Measurements from ENCODE around the gene HYAL3. TPM values are rescaled to one million over a fixed set of nuclear protein-coding genes. Genes with fewer than 3 reads are reported as not detected.
A peak's percentile ranks its signal among the peaks of the same experiment; 100 is the strongest.

HYAL3 gene
- total RNA-seq, 5 donors from 2014 or later (not counting 1 experiment from before 2014, with no cell fraction given), result 2.6 to 6.2 (median 3.9) TPM

GRCh38 chr3:50338965-50339364 is 39.8 kb upstream of the HYAL3 start:
- no peak for ATAC-seq (replicated peaks in 1 of 4)
- H3K27ac ChIP-seq (ENCODE audit: low read length), result peak overlapping the region; percentile 97
- no peak for DNase-seq
- no peaks in the 10 kb centered on the region for H3K9me3 ChIP-seq
- peaks cover 29 to 85% of the 10 kb centered on the region in 2 experiments for H3K4me1 ChIP-seq (ENCODE audit: control insufficient read depth in 1 of 2, extremely low read depth in 1 of 2, insufficient read depth in 2 of 2, low read length in 2 of 2)
- 31% methylated on average over 4 of the region's 5 CpGs for WGBS (ENCODE audit: insufficient coverage)
- peaks cover 57 to 66% (median 60%) of the 10 kb centered on the region in 3 donors for H3K4me1 Mint-ChIP-seq
- H3K36me3 ChIP-seq (ENCODE audit: control insufficient read depth in 2 of 2, extremely low read depth in 1 of 2, insufficient read depth in 1 of 2, low read length in 1 of 2), result peaks cover 0 to 10% of the 10 kb centered on the region in 2 donors
- ChIA-PET CTCF (interaction anchor here in 1 of 2 donors (0.7 to 1.4 kb wide), 2 partner anchors 40 to 173 kb away, joined by 4 to 7 read pairs; partner anchors contain the start of genes HYAL3 and NAA80), POLR2A (no interaction called here)
- H3K36me3 Mint-ChIP-seq, result no peaks in the 10 kb centered on the region
- H3K9me3 Mint-ChIP-seq, result no peaks in the 10 kb centered on the region
- no peaks in the 10 kb centered on the region for H3K27me3 ChIP-seq (replicated peaks in 1 of 2; ENCODE audit: control insufficient read depth in 2 of 2, extremely low read depth in 1 of 2, insufficient read depth in 2 of 2, low read length in 1 of 2)
- peak overlapping the region; percentile 93 to 95 for H3K27ac Mint-ChIP-seq
- no peaks in the 10 kb centered on the region for H3K27me3 Mint-ChIP-seq
- peak overlapping the region; percentile 86 to 90 (median 88) for H3K4me3 Mint-ChIP-seq
- H3K4me3 ChIP-seq (ENCODE audit: control insufficient read depth in 1 of 2, extremely low read depth in 1 of 2, low read length in 1 of 2), result peak overlapping the region; percentile 35 to 84

- peaks cover 32 to 95% of the 10 kb centered on the region in 2 experiments for H3K4me1 ChIP-seq (ENCODE audit: control insufficient read depth in 1 of 2, extremely low read depth in 1 of 2, insufficient read depth in 2 of 2, low read length in 2 of 2)
- ATAC-seq (replicated peaks in 1 of 4) (peak; percentile 77 to 84 (median 80)), DNase-seq (peak; percentile 80 to 97 (median 90))
- Mint-ChIP-seq H3K4me3 (peak overlapping the region; percentile 86 to 90 (median 88)), H3K9me3 (no peaks in the 10 kb centered on the region), H3K27me3 (no peaks in the 10 kb centered on the region), H3K4me1 (peaks cover 63 to 71% (median 71%) of the 10 kb centered on the region in 3 donors), H3K27ac (peak overlapping the region; percentile 93 to 95), H3K36me3 (peaks cover under 1% of the 10 kb centered on the region)
- WGBS (ENCODE audit: insufficient coverage), result under 1% methylated on average over 77 of the region's 79 CpGs
- H3K4me3 ChIP-seq (ENCODE audit: control insufficient read depth in 1 of 2, extremely low read depth in 1 of 2, low read length in 1 of 2), result peak overlapping the region; percentile 68 to 84
- CTCF ChIA-PET, result interaction anchor here (0.5 to 2.1 kb wide), 17 partner anchors 9 to 397 kb away, joined by 3 to 16 read pairs (median 4); partner anchors contain the start of genes CISH (in 1 of the 2), CYB561D2 (in 1 of the 2), GNAI2 (in 1 of the 2) and HYAL3 (in 1 of the 2)
- H3K27me3 ChIP-seq (replicated peaks in 1 of 2; ENCODE audit: control insufficient read depth in 2 of 2, extremely low read depth in 1 of 2, insufficient read depth in 2 of 2, low read length in 1 of 2), result no peaks in the 10 kb centered on the region
- POLR2A ChIA-PET, result interaction anchor here (0.6 to 2.9 kb wide), 7 partner anchors 10 to 1421 kb away, joined by 3 to 11 read pairs (median 4); partner anchors contain the start of genes GNAI2 (in 1 of the 2), HYAL3 (in 1 of the 2), MANF (in 1 of the 2) and NAA80 (in 1 of the 2)
- H3K9me3 ChIP-seq, result no peaks in the 10 kb centered on the region
- H3K36me3 ChIP-seq (ENCODE audit: control insufficient read depth in 2 of 2, extremely low read depth in 1 of 2, insufficient read depth in 1 of 2, low read length in 1 of 2), result peaks cover 0 to 16% of the 10 kb centered on the region in 2 donors
- H3K27ac ChIP-seq (ENCODE audit: low read length), result peak overlapping the region; percentile 97
Observed at GRCh38 chr3:50337175-50337861, 38.1 kb upstream of the HYAL3 start.

- 1% methylated on average over 31 of the region's 31 CpGs for WGBS (ENCODE audit: insufficient coverage)
- H3K4me3 Mint-ChIP-seq, result peak overlapping the region; percentile 86 to 90 (median 88)
Observed at GRCh38 chr3:50336452-50337174, 37.4 kb upstream of the HYAL3 start.

GRCh38 chr3:50334339-50335075 is 35.3 kb upstream of the HYAL3 start:
- Mint-ChIP-seq H3K4me3 (peak overlapping the region in 2 of 3 donors; percentile 21 to 86), H3K27ac (peak overlapping the region; percentile 83 to 91), H3K4me1 (peaks cover 52 to 58% (median 56%) of the 10 kb centered on the region in 3 donors), H3K9me3 (no peaks in the 10 kb centered on the region), H3K36me3 (peaks cover 19% of the 10 kb centered on the region), H3K27me3 (no peaks in the 10 kb centered on the region)
- H3K9me3 ChIP-seq, result no peaks in the 10 kb centered on the region
- peaks cover 12 to 44% of the 10 kb centered on the region in 2 donors for H3K36me3 ChIP-seq (ENCODE audit: control insufficient read depth in 2 of 2, extremely low read depth in 1 of 2, insufficient read depth in 1 of 2, low read length in 1 of 2)
- WGBS (ENCODE audit: insufficient coverage), result 80% methylated on average over 3 of the region's 5 CpGs
- no peak for ATAC-seq (replicated peaks in 1 of 4)
- no peak for DNase-seq
- CTCF ChIA-PET, result interaction anchor here in 1 of 2 donors (0.6 kb wide), 1 partner anchor 10 kb away, joined by 3 read pairs; no protein-coding TSS in a partner anchor
- peaks cover 20 to 75% of the 10 kb centered on the region in 2 experiments for H3K4me1 ChIP-seq (ENCODE audit: control insufficient read depth in 1 of 2, extremely low read depth in 1 of 2, insufficient read depth in 2 of 2, low read length in 2 of 2)
- no peaks in the 10 kb centered on the region for H3K27me3 ChIP-seq (replicated peaks in 1 of 2; ENCODE audit: control insufficient read depth in 2 of 2, extremely low read depth in 1 of 2, insufficient read depth in 2 of 2, low read length in 1 of 2)
- H3K4me3 ChIP-seq (ENCODE audit: control insufficient read depth in 1 of 2, extremely low read depth in 1 of 2, low read length in 1 of 2), result no peak overlapping the region
- POLR2A ChIA-PET, result interaction anchor here in 1 of 2 donors (0.7 kb wide), 1 partner anchor 19 kb away, joined by 3 read pairs; no protein-coding TSS in a partner anchor
- H3K27ac ChIP-seq (ENCODE audit: low read length), result peak overlapping the region; percentile 54

More at GRCh38 chr3:50336452-50337174, 37.4 kb upstream of the HYAL3 start:
- POLR2A ChIA-PET, result interaction anchor here (0.6 to 2.9 kb wide), 8 partner anchors 9 to 1420 kb away, joined by 3 to 11 read pairs (median 4); partner anchors contain the start of genes GNAI2 (in 1 of the 2), HYAL3 (in 1 of the 2), MANF (in 1 of the 2) and NAA80 (in 1 of the 2)
- Histone ChIP-seq H3K27ac (ENCODE audit: low read length) (peak overlapping the region; percentile 97), H3K4me3 (ENCODE audit: control insufficient read depth in 1 of 2, extremely low read depth in 1 of 2, low read length in 1 of 2) (peak overlapping the region; percentile 68 to 84), H3K9me3 (no peaks in the 10 kb centered on the region), H3K27me3 (replicated peaks in 1 of 2; ENCODE audit: control insufficient read depth in 2 of 2, extremely low read depth in 1 of 2, insufficient read depth in 2 of 2, low read length in 1 of 2) (no peaks in the 10 kb centered on the region), H3K36me3 (ENCODE audit: control insufficient read depth in 2 of 2, extremely low read depth in 1 of 2, insufficient read depth in 1 of 2, low read length in 1 of 2) (peaks cover 4 to 23% of the 10 kb centered on the region in 2 donors), H3K4me1 (ENCODE audit: control insufficient read depth in 1 of 2, extremely low read depth in 1 of 2, insufficient read depth in 2 of 2, low read length in 2 of 2) (peaks cover 32 to 95% of the 10 kb centered on the region in 2 experiments)
- peaks cover 63 to 72% (median 69%) of the 10 kb centered on the region in 3 donors for H3K4me1 Mint-ChIP-seq
- peak overlapping the region; percentile 93 to 96 for H3K27ac Mint-ChIP-seq
- CTCF ChIA-PET, result interaction anchor here in 1 of 2 donors (0.6 to 2.1 kb wide), 14 partner anchors 8 to 278 kb away, joined by 3 to 16 read pairs (median 4); partner anchors contain the start of genes CYB561D2, GNAI2, HYAL3 and NAA80
- H3K36me3 Mint-ChIP-seq, result peaks cover 5% of the 10 kb centered on the region
- ATAC-seq (replicated peaks in 1 of 4) (peak; percentile 41 to 44 (median 44)), DNase-seq (peak in 1 of 35 experiments; percentile 11)
- H3K27me3 Mint-ChIP-seq, result no peaks in the 10 kb centered on the region
- H3K9me3 Mint-ChIP-seq, result no peaks in the 10 kb centered on the region

- Histone ChIP-seq H3K4me1 (ENCODE audit: control insufficient read depth in 1 of 2, extremely low read depth in 1 of 2, insufficient read depth in 2 of 2, low read length in 2 of 2) (peaks cover 17 to 68% of the 10 kb centered on the region in 2 experiments), H3K36me3 (ENCODE audit: control insufficient read depth in 2 of 2, extremely low read depth in 1 of 2, insufficient read depth in 1 of 2, low read length in 1 of 2) (peaks cover 14 to 47% of the 10 kb centered on the region in 2 donors), H3K27me3 (replicated peaks in 1 of 2; ENCODE audit: control insufficient read depth in 2 of 2, extremely low read depth in 1 of 2, insufficient read depth in 2 of 2, low read length in 1 of 2) (no peaks in the 10 kb centered on the region), H3K4me3 (ENCODE audit: control insufficient read depth in 1 of 2, extremely low read depth in 1 of 2, low read length in 1 of 2) (no peak overlapping the region), H3K9me3 (no peaks in the 10 kb centered on the region), H3K27ac (ENCODE audit: low read length) (peak overlapping the region; percentile 54)
- no peaks in the 10 kb centered on the region for H3K27me3 Mint-ChIP-seq
- H3K4me3 Mint-ChIP-seq, result peak overlapping the region; percentile 25 to 86 (median 37)
- DNase-seq (peak in 1 of 35 experiments; percentile 70), ATAC-seq (replicated peaks in 1 of 4) (no peak)
- H3K27ac Mint-ChIP-seq, result peak overlapping the region; percentile 83 to 91
- H3K36me3 Mint-ChIP-seq, result peaks cover 19% of the 10 kb centered on the region
- 52% methylated on average over 7 of the region's 12 CpGs for WGBS (ENCODE audit: insufficient coverage)
- H3K9me3 Mint-ChIP-seq, result no peaks in the 10 kb centered on the region
- ChIA-PET POLR2A (no interaction called here), CTCF (interaction anchor here in 1 of 2 donors (0.6 kb wide), 1 partner anchor 11 kb away, joined by 3 read pairs; no protein-coding TSS in a partner anchor)
- H3K4me1 Mint-ChIP-seq, result peaks cover 45 to 51% (median 49%) of the 10 kb centered on the region in 3 donors
Observed at GRCh38 chr3:50333744-50334328, 34.6 kb upstream of the HYAL3 start.
